Measurements from ENCODE around the gene PRPF39.
"Not testable (repeated sequence)": the region's sequence is repeated elsewhere in the genome, so short reads cannot be mapped to it uniquely, and the experiment has no call there.

The PRPF39 gene

GRCh38 chr14:45136399-45136798 lies 52.5 kb downstream of the PRPF39 start:
- DNase-seq (ENCODE audit: low read depth): no peak

GRCh38 chr14:45140661-45141187 lies 56.8 kb downstream of the PRPF39 start:
- no peak for DNase-seq (ENCODE audit: low read depth)

- not testable (repeated sequence) for DNase-seq (ENCODE audit: low read depth)
These were observed 58.2 kb downstream of the PRPF39 start for GRCh38 chr14:45142083-45142482.

- DNase-seq (ENCODE audit: low read depth): no peak
These were observed 60.7 kb downstream of the PRPF39 start for GRCh38 chr14:45144658-45145057.

GRCh38 chr14:45145214-45145613 lies 61.3 kb downstream of the PRPF39 start:
- no peak for DNase-seq (ENCODE audit: low read depth)

GRCh38 chr14:45149602-45150001 lies 65.7 kb downstream of the PRPF39 start:
- DNase-seq (ENCODE audit: low read depth): no peak

- DNase-seq (ENCODE audit: low read depth): no peak
These were observed 66.5 kb downstream of the PRPF39 start for GRCh38 chr14:45150386-45150890.

GRCh38 chr14:45156067-45156466 lies 72.2 kb downstream of the PRPF39 start:
- no peak for DNase-seq (ENCODE audit: low read depth)

Measured in fibroblast of the conjunctiva (primary cell).